Keratinocyte (primary cell): Measurements from ENCODE around the gene GLP2R. TPM values are rescaled to one million over a fixed set of nuclear protein-coding genes. Genes with fewer than 3 reads are reported as not detected.

Source experiments
- DNase-seq: peaks from one replicate; pipeline ENCODE4 v3.0.0-alpha.2; 2011; ENCODE audit warnings: low read depth, missing footprints, low spot score
- FAIRE-seq: peaks from 2 replicates; lab custom pipeline; 2011; peaks lifted over from hg19 to GRCh38; lab: Jason Lieb, UNC
- H2AFZ ChIP-seq: 2 replicates; pipeline ENCODE4 v1.6.0; 2012; ENCODE audit warnings: low read length, control low read depth, inconsistent platforms; ENCODE audit not compliant: control insufficient read depth
- H3K27ac ChIP-seq: 2 replicates; pipeline ENCODE4 v1.5.1; 2011; ENCODE audit warnings: low read length; ENCODE audit not compliant: control insufficient read depth, insufficient read depth
- H3K27me3 ChIP-seq: 3 replicates; pipeline ENCODE4 v1.6.0; 2011; ENCODE audit warnings: low read length; ENCODE audit not compliant: control insufficient read depth, insufficient read depth; ENCODE audit errors: extremely low read depth
- H3K36me3 ChIP-seq, 2 experiments: 2 replicates in 1 of 2; 3 replicates in 1 of 2; pipeline ENCODE4 v1.5.1; 2011; ENCODE audit warnings: low read length in 2 of 2, mild to moderate bottlenecking in 1 of 2; ENCODE audit not compliant: control insufficient read depth in 2 of 2, insufficient read depth in 2 of 2; ENCODE audit errors: extremely low read depth in 1 of 2
- H3K4me1 ChIP-seq: 3 replicates; pipeline ENCODE4 v1.5.1; 2011; ENCODE audit warnings: low read length; ENCODE audit not compliant: control insufficient read depth, insufficient read depth; ENCODE audit errors: extremely low read depth
- H3K4me2 ChIP-seq: 3 replicates; pipeline ENCODE4 v1.6.0; 2011; ENCODE audit warnings: low read depth, low read length; ENCODE audit not compliant: control insufficient read depth, insufficient read depth; ENCODE audit errors: extremely low read depth
- H3K4me3 ChIP-seq, 3 experiments: fragments of 200-600 bp in 1 of 3; sonication (generic) in 1 of 3; 2 replicates in 2 of 3; 3 replicates in 1 of 3; pipeline ENCODE4 v1.5.1; 2011 to 2016; ENCODE audit warnings: low read length in 3 of 3, mild to moderate bottlenecking in 3 of 3, control low read depth in 2 of 3, inconsistent platforms in 1 of 3, low read depth in 1 of 3, mixed read lengths in 1 of 3, mixed run types in 1 of 3, moderate library complexity in 1 of 3; ENCODE audit not compliant: control insufficient read depth in 2 of 3, insufficient read depth in 2 of 3; ENCODE audit errors: extremely low read depth in 1 of 3
- H3K79me2 ChIP-seq: 2 replicates; pipeline ENCODE4 v1.6.0; 2012; ENCODE audit warnings: low read length; ENCODE audit not compliant: control insufficient read depth, insufficient read depth
- H3K9ac ChIP-seq: 3 replicates; pipeline ENCODE4 v1.6.0; 2011; ENCODE audit warnings: low read length; ENCODE audit not compliant: control insufficient read depth, insufficient read depth; ENCODE audit errors: extremely low read depth
- H3K9me1 ChIP-seq: 3 replicates; pipeline ENCODE4 v1.6.0; 2011; ENCODE audit warnings: low read length; ENCODE audit not compliant: control insufficient read depth, insufficient read depth; ENCODE audit errors: extremely low read depth
- H3K9me3 ChIP-seq: 2 replicates; pipeline ENCODE4 v1.5.1; 2012; ENCODE audit warnings: low read depth, low read length; ENCODE audit not compliant: control insufficient read depth
- H4K20me1 ChIP-seq: 3 replicates; pipeline ENCODE4 v1.6.0; 2011; ENCODE audit warnings: low read length; ENCODE audit not compliant: control insufficient read depth, insufficient read depth; ENCODE audit errors: extremely low read depth
- EZH2 ChIP-seq: IDR thresholded peaks from one replicate; pipeline ENCODE4 v1.6.1; 2012; ENCODE audit warnings: inconsistent platforms, mild to moderate bottlenecking, low read length, moderate library complexity
- dilution Hi-C: fragments of 300-500 bp; cut with MboI; formaldehyde crosslinking; loops from one replicate; pipeline ENCODE4 v1.7.0; 2020; ENCODE audit warnings: low sequenced_read_pairs; ENCODE audit not compliant: extremely low pct_ligation_motif_present
- polyA plus RNA-seq, 5 experiments: library from polyadenylated mRNA; depleted of rRNA in 3 of 5; stranded (reverse) in 3 of 5; stranded (forward) in 1 of 5; unstranded in 1 of 5; fragments of >200 nt; gene quantifications; 1 replicate in 1 of 5; 2 replicates in 3 of 5; 3 replicates in 1 of 5; pipeline versions ENCODE4 v1.2.1 to v1.2.3, GENCODE V29; 2011 to 2012; ENCODE audit warnings: missing spikeins in 2 of 5, low read depth in 1 of 5, low replicate concordance in 1 of 5
- TF ChIP-seq, protein P1 (sequence below), 3 experiments: IDR thresholded peaks in 1 of 3; conservative IDR thresholded peaks in 1 of 3; optimal IDR thresholded peaks in 1 of 3; 2 replicates in 2 of 3; 3 replicates in 1 of 3; pipeline versions ENCODE3 to v1.5.1; 2011; ENCODE audit warnings: low read length in 3 of 3, mild to moderate bottlenecking in 3 of 3, moderate library complexity in 2 of 3, control low read depth in 1 of 3, inconsistent platforms in 1 of 3; ENCODE audit not compliant: insufficient read depth in 2 of 3; ENCODE audit errors: extremely low read depth in 1 of 3

Gene GLP2R
- polyA plus RNA-seq, 1 donor (not counting 4 experiments of a cell fraction or from before 2014, with no cell fraction given): not detected

DNA sequence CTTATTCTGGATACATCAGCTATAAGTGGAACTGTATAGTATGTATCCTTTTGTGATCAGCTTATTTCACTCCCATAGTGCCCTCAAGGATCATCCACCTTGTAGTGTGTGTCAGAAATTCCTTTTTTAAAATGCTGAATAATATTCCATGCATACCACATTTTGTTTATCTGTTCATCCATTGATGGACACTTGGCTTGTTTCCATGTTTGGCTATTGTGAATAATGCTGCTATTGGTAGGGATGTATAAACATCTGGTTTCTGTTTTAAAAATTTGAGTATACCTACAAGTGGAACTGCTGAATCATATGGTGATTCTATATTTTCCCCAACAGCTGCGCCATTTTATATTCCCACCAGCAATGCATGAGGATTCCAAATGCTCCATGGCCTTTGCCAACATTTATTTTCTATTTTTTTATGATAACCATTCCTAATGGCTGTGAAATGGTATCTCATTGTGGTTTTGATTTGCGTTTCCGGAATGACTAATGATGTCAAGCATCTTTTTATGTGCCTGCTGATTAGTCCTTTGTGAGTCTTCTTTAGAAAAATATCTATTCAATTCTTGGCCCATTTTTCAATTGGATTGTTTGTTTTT lies 67.8 kb downstream of the GLP2R start:
- H3K4me1 ChIP-seq: no peaks in the 10 kb centered on the region
- no peak for DNase-seq
- no peak for TF ChIP-seq EZH2
- TF ChIP-seq, protein P1, sequence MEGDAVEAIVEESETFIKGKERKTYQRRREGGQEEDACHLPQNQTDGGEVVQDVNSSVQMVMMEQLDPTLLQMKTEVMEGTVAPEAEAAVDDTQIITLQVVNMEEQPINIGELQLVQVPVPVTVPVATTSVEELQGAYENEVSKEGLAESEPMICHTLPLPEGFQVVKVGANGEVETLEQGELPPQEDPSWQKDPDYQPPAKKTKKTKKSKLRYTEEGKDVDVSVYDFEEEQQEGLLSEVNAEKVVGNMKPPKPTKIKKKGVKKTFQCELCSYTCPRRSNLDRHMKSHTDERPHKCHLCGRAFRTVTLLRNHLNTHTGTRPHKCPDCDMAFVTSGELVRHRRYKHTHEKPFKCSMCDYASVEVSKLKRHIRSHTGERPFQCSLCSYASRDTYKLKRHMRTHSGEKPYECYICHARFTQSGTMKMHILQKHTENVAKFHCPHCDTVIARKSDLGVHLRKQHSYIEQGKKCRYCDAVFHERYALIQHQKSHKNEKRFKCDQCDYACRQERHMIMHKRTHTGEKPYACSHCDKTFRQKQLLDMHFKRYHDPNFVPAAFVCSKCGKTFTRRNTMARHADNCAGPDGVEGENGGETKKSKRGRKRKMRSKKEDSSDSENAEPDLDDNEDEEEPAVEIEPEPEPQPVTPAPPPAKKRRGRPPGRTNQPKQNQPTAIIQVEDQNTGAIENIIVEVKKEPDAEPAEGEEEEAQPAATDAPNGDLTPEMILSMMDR (optimal IDR thresholded peaks at IDR 0.05 in 1 of 3, IDR thresholded peaks at IDR 0.05 in 1 of 3, conservative IDR thresholded peaks at IDR 0.05 in 1 of 3; ENCODE audit: extremely low read depth in 1 of 3, insufficient read depth in 2 of 3, low read length in 3 of 3): no peak
- no peak for FAIRE-seq
- H4K20me1 ChIP-seq: no peaks in the 10 kb centered on the region
- H3K27me3 ChIP-seq: no peaks in the 10 kb centered on the region
- no peaks in the 10 kb centered on the region for H3K79me2 ChIP-seq
- no peak overlapping the region for H2AFZ ChIP-seq
- no peak overlapping the region for H3K27ac ChIP-seq
- no peaks in the 10 kb centered on the region for H3K9me1 ChIP-seq
- H3K9ac ChIP-seq: no peak overlapping the region
- H3K4me2 ChIP-seq: no peak overlapping the region
- H3K9me3 ChIP-seq: no peaks in the 10 kb centered on the region
- no peak overlapping the region for H3K4me3 ChIP-seq
- dilution Hi-C loops: no loop called here
- H3K36me3 ChIP-seq: no peaks in the 10 kb centered on the region

DNA sequence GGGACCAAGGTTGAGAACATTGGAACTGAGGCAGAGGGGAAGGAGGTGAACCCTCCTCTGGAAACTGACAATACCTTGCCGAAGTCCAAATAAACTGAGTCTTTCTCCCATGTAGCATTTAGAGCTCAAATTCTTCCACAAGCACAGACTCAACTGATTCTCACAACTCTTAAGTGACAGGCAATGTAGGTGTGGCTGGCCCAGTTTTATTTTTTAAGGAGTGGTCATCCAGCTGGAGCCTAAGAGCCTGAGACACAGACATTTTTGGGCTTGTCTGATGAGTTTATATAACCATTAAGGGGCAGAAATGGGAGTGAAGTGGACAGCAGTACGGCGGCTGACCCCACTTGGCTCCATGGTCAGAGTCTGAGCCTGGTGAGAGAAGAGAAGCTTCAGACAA lies 68.5 kb downstream of the GLP2R start:
- Histone ChIP-seq H3K9me3 (no peaks in the 10 kb centered on the region), H4K20me1 (no peaks in the 10 kb centered on the region), H3K27ac (no peak overlapping the region), H3K4me2 (no peak overlapping the region), H3K4me3 (no peak overlapping the region), H3K9ac (no peak overlapping the region), H3K79me2 (no peaks in the 10 kb centered on the region), H2AFZ (no peak overlapping the region), H3K36me3 (no peaks in the 10 kb centered on the region), H3K27me3 (no peaks in the 10 kb centered on the region), H3K9me1 (no peaks in the 10 kb centered on the region), H3K4me1 (no peaks in the 10 kb centered on the region)
- dilution Hi-C loops: no loop called here
- DNase-seq: no peak
- FAIRE-seq: no peak
- TF ChIP-seq EZH2: no peak
- TF ChIP-seq, protein P1 (optimal IDR thresholded peaks at IDR 0.05 in 1 of 3, IDR thresholded peaks at IDR 0.05 in 1 of 3, conservative IDR thresholded peaks at IDR 0.05 in 1 of 3; ENCODE audit: extremely low read depth in 1 of 3, insufficient read depth in 2 of 3, low read length in 3 of 3): no peak
